Activated T-cell treated with anti-CD3 and anti-CD28 coated beads for 24 hours (primary cell): ENCODE measurements around the gene TDRD10.

Source experiments
- DNase-seq: peaks from one replicate; pipeline ENCODE4 v3.0.0-alpha.2; 2020; ENCODE audit warnings: low read depth

Gene TDRD10, protein sequence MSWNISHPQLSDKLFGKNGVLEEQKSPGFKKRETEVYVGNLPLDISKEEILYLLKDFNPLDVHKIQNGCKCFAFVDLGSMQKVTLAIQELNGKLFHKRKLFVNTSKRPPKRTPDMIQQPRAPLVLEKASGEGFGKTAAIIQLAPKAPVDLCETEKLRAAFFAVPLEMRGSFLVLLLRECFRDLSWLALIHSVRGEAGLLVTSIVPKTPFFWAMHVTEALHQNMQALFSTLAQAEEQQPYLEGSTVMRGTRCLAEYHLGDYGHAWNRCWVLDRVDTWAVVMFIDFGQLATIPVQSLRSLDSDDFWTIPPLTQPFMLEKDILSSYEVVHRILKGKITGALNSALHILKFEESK

DNA sequence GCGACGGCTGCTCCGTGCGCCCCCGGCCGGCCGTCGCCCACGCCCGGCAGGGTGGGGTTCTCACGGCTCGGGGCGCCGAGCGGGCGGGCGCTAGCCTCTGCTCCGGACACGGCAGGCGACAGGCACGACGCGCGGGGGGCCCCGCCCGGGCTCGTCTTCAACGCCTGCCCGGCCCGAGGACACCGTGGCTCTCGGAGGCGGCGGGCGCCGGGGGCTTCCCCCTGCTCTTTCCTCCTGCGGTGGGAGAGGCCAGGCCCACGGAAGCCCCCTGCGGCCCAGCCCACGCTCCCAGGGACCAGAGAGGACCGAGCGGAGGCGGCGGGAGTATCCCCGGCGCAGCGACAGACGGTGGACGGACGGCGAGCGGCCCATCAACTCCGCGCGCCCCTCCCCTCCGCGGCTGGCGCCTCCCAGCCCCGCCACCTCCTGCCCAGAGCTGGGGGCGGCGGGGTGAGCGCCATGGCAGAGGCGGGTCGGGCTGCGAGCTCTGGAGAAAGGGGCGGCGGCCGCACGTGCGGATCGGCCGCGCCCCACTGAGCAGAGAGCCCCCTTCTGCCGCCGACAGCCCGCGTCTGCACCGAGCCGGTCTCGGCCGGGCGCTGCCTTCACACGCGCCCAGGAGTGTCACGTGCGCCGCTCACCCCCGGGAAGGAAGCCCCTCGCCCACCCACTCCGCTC is at the start of gene TDRD10, which contains the start of gene SHE:
Gene TDRD10 (plus strand): TSS at position 154 of the 678 bp plus-strand sequence. CDS start 4,685 bp downstream, outside the sequence.
Gene SHE (minus strand): TSS at position 347 of the 678 bp plus-strand sequence. CDS start 386 bp downstream, outside the sequence.
- DNase-seq = no peak

DNA sequence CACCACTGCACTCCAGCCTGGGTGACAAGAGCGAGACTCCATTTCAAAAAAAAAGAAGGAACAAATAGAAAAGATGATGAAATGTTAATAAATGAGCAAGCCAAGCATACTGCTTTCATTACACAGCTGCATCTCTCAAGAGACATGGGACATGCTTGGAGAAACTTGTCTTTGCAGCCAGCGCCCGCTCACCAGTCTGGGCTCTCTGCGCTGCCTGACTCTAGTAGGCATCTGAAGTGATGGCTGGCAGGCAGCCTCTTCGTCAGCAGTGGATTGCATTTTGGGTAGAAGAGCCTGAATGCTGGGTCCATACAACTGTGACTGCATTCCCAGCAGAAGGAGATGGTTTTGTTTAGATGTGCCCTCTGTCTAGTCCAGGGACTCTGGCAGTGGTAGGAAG is 48.9 kb upstream of the TDRD10 start:
- no peak for DNase-seq

DNA sequence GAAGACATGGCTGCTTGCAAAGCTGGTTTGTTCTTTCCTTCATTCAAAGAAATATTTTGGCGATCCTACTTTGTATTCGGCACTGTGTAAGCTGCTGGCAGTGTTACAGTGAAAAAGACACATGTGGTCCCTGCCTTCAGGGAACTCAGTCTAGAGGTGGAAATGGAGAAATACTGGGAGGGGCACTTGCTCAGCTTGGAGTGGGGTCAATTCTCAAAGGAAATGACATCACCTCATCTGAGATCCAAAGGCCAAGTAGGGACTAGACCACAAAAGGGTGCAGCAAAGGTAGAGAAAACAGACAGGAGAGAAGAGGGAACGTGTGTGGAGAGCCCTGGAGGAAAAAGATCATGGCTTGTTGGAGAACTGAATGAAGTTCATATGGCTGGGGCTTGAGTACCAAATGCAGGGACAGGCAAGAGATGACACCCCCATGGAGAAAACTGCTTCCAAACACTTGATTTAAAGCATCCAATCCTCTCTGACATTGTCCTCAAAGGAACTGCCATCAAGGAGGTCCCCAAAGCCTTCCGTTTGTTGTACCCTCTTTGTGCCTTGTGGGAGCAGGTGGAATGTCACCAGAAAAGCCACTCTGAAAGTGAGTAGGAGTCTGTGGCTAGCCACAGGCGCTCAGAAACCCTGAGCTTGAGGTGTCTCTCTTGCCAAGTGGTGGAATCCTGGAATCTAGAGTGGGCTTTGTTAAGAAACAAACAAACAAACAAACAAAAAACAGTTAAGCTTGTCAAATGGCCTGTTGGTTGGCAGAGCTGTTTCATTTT is 48.3 kb upstream of the TDRD10 start:
- no peak for DNase-seq

DNA sequence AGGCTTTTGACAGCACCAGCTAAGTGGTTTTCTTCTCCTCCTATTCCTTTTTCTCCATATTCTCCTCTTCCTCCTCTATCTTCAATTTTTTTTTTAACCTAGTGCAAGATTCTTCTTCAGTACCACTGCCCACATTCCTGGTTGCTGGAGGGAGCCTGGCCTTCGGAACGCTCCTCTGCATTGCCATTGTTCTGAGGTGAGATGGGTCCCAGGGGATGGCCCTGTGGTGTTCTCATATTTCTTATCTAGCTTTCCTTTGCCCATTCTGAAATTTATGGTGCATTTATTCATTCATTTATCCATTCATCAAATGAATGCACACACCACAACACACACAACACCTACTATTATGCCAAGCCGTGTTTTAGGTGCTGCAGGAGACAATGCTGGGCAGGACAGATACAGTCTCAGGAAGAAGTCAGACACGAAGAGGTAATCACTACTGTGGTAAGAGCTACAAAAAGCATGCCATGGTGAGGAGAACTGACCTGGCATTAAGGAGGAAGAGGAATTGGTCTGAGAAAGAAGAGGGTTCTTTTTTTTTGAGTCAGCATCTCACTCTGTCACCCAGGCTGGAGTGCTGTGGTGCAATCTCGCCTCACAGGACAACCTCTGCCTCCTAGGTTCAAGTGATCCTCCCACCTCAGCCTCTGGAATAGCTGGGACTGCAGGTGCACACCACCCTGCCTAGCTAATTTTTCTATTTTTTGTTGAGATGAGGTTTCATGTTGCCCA is 47.5 kb upstream of the TDRD10 start:
- no peak for DNase-seq

DNA sequence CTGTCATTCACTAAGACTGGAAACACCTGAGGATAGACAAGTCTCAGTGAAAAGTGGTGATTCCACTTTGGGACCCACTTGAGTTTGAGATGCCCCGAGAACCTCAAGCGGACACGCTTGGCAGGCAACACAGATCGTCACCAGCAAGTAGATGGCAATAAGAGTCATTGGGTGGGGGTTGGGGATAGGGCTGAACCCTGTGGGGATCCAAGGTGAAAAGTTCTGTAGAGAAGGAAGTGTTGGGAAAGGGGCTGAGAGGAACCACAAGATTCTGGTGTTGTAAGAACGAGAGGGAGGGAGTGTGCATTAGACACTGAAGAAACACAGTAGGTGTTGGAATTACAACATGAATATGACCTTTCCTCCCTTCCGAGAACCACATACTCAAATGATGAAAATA is 45.4 kb upstream of the TDRD10 start:
- no peak for DNase-seq

DNA sequence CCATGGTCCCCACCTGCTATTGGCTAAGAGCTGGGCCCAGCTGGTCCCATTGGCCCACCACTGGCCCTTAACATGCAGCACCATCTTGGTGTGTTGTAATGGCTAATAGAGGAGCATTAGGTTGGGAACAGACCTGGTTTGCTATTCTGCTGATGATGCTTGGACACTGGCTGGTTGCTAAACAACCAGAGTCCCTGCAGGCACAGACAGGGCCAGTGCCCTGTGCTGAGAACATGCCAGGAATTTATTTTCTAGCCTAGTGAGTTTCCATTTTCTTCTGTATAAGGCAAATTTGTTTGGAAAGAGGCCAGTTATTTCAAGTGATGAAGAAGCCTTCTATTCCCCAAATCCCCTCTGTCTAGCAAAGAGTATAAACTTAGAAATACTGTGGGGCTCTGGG is 42.9 kb upstream of the TDRD10 start:
- no peak for DNase-seq

DNA sequence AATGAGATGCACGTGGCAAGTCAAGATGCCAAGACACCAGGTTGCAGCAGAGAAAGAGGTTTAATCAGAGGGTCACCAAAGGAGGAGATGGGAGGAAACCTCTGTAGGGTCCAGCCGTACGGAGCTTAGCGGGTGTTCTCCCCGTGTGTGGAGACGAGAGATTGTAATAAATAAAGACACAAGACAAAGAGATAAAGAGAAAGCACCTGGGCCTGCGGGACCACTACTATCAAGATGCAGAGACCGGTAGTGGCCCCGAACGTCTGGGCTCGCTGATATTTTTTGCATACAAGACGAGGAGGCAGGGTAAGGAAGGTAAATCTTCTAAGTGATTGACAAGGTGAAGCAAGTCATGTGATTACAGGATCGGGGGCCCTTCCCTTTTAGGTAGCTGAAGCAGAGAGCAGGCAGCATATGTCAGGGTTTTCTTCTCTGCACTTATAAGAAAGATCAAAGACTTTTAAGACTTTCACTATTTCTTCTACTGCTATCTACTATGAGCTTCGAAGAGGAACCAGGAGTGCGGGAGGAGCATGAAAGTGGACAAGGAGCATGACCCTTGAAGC is 41.2 kb upstream of the TDRD10 start:
- DNase-seq = no peak

DNA sequence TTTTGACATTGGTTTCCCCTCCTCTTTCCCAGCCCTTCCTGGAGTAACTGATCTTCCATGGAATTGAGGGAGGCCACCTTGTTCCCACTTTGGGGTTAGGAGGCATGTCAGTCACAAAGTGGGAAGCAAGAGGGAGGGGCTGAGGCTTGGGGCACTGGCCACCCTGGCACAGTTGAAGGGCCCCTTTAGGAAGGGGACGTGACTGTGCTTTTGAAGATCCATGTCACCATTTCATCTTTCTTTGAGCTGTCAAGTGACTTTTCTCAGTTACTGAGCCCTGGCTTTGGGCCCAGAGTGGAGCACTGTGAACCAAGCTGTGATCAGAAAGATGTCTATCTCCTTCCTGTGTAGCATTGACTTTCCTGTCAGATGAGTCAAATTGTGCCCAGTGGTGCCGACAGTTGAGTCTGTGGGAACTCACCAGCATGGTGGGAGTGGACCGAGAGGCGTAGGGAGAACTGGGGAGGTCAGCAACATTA is 38.5 kb upstream of the TDRD10 start:
- DNase-seq = peak; percentile 49

DNA sequence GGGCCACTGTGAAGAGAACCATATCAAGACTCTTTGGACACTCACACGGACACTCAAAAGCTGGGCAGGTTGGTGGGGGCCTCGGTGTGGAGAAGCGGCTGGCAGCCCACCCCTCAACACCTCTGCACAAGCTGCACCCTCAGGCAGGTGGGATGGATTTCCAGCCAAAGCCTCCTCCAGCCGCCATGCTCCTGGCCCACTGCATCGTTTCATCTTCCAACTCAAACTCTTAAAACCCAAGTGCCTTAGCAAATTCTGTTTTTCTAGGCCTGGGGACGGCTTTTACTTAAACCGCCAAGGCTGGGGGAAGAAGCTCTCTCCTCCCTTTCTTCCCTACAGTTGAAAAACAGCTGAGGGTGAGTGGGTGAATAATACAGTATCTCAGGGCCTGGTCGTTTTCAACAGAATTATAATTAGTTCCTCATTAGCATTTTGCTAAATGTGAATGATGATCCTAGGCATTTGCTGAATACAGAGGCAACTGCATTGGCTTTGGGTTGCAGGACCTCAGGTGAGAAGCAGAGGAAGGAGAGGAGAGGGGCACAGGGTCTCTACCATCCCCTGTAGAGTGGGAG is 36.3 kb upstream of the TDRD10 start:
- DNase-seq = no peak

DNA sequence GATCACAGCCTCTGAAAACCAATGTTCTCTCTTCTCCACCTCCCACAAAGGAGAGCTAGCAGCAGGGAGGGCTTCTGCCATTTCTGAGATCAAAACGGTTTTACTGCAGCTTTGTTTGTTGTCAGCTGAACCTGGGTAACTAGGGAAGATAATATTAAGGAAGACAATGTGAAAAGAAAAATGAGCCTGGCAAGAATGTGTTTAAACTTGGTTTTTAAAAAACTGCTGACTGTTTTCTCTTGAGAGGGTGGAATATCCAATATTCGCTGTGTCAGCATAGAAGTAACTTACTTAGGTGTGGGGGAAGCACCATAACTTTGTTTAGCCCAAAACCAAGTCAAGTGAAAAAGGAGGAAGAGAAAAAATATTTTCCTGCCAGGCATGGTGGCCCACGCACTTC is 35.8 kb upstream of the TDRD10 start:
- no peak for DNase-seq

DNA sequence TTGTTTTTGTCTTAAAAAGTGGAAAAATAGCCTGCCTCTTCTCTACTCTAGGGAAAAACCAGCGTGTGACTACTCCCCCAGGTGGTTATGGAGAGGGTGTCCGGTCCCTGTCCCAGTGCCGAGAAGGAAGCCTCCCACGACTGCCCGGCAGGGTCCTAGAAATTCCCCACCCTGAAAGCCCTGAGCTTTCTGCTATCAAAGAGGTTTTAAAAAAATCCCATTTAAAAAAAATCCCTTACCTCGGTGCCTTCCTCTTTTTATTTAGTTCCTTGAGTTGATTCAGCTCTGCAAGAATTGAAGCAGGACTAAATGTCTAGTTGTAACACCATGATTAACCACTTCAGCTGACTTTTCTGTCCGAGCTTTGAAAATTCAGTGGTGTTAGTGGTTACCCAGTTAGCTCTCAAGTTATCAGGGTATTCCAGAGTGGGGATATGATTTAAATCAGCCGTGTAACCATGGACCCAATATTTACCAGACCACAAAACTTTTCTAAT is 35.0 kb upstream of the TDRD10 start:
- DNase-seq = no peak

DNA sequence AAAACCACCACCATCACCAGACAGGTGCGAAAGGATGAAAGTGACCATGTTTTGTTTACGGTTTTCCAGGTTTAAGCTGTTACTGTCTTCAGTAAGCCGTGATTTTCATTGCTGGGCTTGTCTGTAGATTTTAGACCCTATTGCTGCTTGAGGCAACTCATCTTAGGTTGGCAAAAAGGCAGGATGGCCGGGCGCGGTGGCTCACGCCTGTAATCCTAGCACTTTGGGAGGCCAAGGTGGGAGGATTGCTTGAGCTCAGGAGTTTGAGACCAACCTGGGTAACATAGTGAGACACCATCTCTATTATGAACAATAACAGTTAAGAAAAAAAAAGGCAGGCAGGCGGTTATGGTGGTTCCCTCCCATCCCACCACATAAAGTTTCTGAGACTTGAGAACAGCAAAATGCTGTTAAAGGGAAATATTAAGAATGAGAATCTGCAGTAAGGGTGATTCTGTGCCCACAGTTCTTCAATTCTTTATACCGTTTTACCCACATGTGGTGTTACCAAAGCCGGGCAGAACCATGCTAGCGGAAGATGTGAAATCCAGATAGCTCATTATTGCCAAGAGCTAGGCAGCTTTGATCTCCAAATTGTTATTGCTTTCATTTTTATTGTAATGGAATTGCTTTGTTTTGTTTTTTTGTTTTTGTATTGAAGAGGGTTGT is 34.5 kb upstream of the TDRD10 start:
- DNase-seq = no peak

DNA sequence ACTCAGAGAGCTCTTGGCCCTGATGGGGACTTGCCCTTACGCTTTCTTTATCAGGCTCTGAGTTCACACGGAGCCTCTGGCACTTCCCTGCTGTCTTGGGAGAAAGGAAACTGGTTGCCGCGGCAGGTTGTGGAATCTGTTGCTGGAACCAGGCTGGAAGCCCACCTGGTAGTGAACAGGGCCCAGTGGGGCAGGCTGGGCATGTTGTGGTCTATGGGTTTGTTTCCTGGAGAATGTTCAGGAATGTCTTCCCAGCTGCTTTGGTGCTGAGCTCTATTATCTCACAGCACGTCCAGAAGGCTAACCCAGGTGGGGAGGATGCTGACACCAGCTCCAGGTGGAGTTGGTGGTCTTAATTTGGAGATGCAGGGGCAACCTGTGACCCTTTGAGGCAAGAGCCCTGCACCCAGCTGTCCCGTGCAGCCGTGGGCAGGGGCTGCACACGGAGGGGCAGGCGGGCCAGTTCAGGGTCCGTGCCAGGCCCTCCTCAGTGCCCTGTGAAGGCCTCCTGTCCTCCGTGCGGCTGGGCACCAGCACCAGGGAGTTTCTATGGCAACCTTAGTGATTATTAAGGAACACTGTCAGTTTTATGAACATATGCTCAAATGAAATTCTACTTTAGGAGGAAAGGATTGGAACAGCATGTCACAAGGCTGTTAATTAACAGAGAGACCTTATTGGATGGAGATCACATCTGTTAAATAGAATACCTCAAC is 33.3 kb upstream of the TDRD10 start:
- no peak for DNase-seq

DNA sequence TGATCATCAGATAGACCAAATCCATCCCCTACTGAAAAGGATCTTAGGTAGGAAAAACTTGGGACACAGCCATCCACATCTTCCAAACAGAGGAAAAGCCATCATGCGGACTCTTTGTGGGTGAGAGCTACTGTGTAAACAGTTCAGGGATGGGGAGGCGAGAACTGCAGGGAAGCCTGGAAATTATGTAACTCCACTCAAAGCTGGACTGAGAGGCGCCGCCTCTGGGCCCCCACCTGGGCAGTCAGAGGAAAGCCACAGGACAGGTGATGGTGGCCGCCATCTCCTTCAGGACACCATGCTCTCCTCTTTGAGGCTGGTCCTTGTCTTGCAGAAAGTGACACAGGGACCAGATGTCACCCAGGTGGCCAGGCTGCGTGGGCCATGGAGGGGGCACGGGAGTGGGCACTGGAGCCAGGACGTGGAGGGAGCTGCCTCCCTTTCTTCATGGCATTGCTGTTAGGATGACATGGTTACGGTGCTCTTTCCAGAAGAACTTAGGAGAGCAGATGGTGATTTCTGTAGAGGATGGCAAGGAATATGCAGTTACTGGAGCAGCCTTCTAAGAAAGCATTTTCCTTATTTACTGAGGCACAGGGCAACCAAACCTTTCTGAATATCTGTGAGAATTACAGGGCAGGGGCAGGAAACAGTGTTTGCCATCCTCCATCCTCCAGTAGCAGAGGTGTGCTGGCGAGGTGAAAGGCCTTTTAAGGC is 32.0 kb upstream of the TDRD10 start:
- DNase-seq = no peak

DNA sequence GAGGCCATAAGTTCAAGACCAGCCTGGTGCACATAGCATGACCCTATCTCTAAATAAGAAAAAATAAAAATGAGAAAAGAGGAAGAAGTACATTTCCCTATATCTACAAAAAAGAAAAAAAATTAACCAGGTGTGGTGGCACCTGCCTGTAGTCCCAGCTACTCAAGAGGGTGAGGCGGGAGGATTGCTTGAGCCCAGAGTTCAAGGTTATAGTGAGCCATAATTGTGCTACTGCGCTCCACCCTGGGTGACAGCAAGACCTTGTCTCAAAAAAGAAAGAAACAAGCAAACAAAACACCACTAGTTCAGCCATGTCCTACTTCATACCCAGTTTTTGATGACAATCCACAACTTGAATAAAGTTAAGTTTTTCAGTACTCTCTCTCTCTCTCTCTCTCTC is 30.7 kb upstream of the TDRD10 start:
- DNase-seq = no peak

DNA sequence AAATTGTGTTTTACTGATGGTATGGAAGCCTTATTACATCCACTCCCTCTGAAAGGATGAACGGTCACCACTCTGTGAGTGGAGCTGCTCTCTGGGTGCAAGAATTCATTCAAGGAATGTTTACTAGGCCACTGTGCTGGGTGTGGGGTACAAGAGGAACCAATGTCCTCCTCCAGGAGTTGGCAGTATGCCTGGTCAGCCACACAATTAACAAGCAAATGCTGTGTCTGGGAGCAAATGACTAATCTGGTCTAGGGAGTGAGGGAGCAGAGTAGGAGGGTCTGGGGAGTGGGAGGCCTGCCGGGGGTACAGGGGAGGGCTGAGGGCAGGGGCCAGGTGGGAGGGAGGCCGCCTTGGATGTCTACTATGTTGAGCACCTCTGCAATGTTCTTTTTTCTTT is 27.2 kb upstream of the TDRD10 start:
- no peak for DNase-seq

DNA sequence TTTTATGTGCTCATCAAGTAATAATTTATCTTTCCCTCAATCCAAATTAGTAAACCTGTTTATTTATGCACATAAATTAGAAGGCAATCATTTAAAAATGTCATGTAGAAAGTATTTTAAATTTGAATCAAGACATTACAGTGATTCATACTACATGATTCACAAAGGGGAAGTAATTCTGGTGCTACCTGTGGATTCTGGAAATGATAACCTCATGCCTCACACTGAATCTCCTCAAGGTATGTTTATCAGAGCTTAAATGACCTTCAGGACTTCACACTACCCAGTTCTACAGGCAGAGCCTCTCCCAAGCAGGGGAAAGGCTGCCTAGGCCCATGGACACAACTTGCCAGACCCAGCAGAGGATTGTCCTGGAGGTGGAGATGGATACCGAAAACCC is 25.2 kb upstream of the TDRD10 start:
- no peak for DNase-seq

DNA sequence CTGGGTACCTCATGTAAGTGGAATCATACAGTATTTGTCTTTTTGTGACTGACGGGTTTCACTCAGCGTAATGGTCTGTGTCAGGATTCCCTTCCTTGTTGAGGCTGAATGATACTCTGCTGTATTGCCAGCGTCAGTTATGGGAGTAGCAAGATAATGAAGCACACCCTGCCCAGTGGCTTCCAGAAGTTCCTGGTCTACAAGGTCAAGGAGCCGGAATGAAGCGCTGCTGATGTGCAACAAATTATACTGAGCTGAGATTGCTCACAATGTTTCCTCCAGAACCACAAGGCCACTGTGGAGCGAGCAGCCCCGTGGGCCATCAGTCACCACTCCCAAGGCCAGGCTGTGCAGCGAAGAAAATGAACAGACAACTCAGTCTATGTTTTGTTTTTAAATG is 24.0 kb upstream of the TDRD10 start:
- no peak for DNase-seq

DNA sequence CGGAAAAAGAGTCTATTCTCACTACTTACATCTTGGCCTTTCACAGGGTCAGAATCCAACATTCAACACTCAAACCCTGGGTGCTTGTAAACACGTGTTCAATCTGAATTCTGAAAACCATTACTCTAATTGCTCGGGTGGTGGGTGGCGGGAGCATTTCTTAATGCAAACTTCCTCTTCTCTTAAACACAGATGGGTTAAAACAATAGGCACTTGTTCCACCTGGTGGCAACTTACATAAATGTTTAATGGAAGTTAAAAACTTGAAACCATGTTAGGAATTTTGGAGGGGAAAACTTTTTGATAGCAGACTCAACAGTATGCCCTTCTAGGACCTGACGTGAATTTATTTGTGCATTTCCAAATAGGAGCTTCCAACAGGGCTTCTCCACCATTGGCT is 23.4 kb upstream of the TDRD10 start:
- DNase-seq = no peak
